Measurements from ENCODE around the gene WASF2.

Gene WASF2

GRCh38 chr1:27451343-27451742, 38.6 kb downstream of the WASF2 start:
- no peak overlapping the region for H3K27ac ChIP-seq (replicated peaks)
- H3K4me3 ChIP-seq (replicated peaks; ENCODE audit: insufficient read depth, low read length), result no peak overlapping the region
- TF ChIP-seq GABPA (IDR thresholded peaks at IDR 0.05; ENCODE audit: low read depth), result no peak
- DNase-seq (ENCODE audit: low read depth in 1 of 2, low spot score in 1 of 2), result no peak
- no peaks in the 10 kb centered on the region for H3K27me3 ChIP-seq (ENCODE audit: insufficient read depth, poor library complexity, severe bottlenecking)

GRCh38 chr1:27448982-27449381, 41.0 kb downstream of the WASF2 start:
- Histone ChIP-seq H3K27me3 (ENCODE audit: insufficient read depth, poor library complexity, severe bottlenecking) (no peaks in the 10 kb centered on the region), H3K4me3 (replicated peaks; ENCODE audit: insufficient read depth, low read length) (no peak overlapping the region), H3K27ac (replicated peaks) (no peak overlapping the region)
- TF ChIP-seq REST (IDR thresholded peaks at IDR 0.05; ENCODE audit: insufficient replicate concordance, low read depth), result no peak
- no peak for TF ChIP-seq POLR2AphosphoS5 (IDR thresholded peaks at IDR 0.05; ENCODE audit: low read depth)
- DNase-seq (ENCODE audit: low read depth in 1 of 2, low spot score in 1 of 2), result no peak

- no peaks in the 10 kb centered on the region for H3K27me3 ChIP-seq (ENCODE audit: insufficient read depth, poor library complexity, severe bottlenecking)
- no peak overlapping the region for H3K27ac ChIP-seq (replicated peaks)
- DNase-seq (ENCODE audit: low read depth in 1 of 2, low spot score in 1 of 2), result no peak
- TF ChIP-seq CTCF (IDR thresholded peaks at IDR 0.05; ENCODE audit: insufficient read depth, low read length), result no peak
- TF ChIP-seq REST (IDR thresholded peaks at IDR 0.05; ENCODE audit: insufficient replicate concordance, low read depth), result no peak
- no peak for TF ChIP-seq GABPA (IDR thresholded peaks at IDR 0.05; ENCODE audit: low read depth)
- TF ChIP-seq SPI1 (IDR thresholded peaks at IDR 0.05; ENCODE audit: borderline replicate concordance, low read depth), result no peak
- no peak for TF ChIP-seq POLR2AphosphoS5 (IDR thresholded peaks at IDR 0.05; ENCODE audit: low read depth)
- no peak overlapping the region for H3K4me3 ChIP-seq (replicated peaks; ENCODE audit: insufficient read depth, low read length)
These were observed 42.1 kb downstream of the WASF2 start for GRCh38 chr1:27447883-27448282.

GRCh38 chr1:27447399-27447798, 42.6 kb downstream of the WASF2 start:
- no peaks in the 10 kb centered on the region for H3K27me3 ChIP-seq (ENCODE audit: insufficient read depth, poor library complexity, severe bottlenecking)
- no peak for TF ChIP-seq SPI1 (IDR thresholded peaks at IDR 0.05; ENCODE audit: borderline replicate concordance, low read depth)
- TF ChIP-seq REST (IDR thresholded peaks at IDR 0.05; ENCODE audit: insufficient replicate concordance, low read depth), result no peak
- TF ChIP-seq CTCF (IDR thresholded peaks at IDR 0.05; ENCODE audit: insufficient read depth, low read length), result no peak
- no peak for TF ChIP-seq POLR2AphosphoS5 (IDR thresholded peaks at IDR 0.05; ENCODE audit: low read depth)
- TF ChIP-seq GABPA (IDR thresholded peaks at IDR 0.05; ENCODE audit: low read depth), result no peak
- no peak overlapping the region for H3K27ac ChIP-seq (replicated peaks)
- no peak overlapping the region for H3K4me3 ChIP-seq (replicated peaks; ENCODE audit: insufficient read depth, low read length)
- no peak for DNase-seq (ENCODE audit: low read depth in 1 of 2, low spot score in 1 of 2)
